Neuron (in vitro differentiated cells): ENCODE results near the gene BIN1.

Experiments used
- H2AFZ ChIP-seq: one replicate; pipeline ENCODE4 v1.6.1; 2013; ENCODE audit warnings: low read depth, mild to moderate bottlenecking, inconsistent platforms, low read length, moderate library complexity
- H3K27me3 ChIP-seq: one replicate; pipeline ENCODE4 v1.6.1; 2013; ENCODE audit warnings: low read length; ENCODE audit not compliant: insufficient read depth
- H3K36me3 ChIP-seq: one replicate; pipeline ENCODE4 v1.6.1; 2013; ENCODE audit warnings: low read length; ENCODE audit not compliant: insufficient read depth
- H3K4me1 ChIP-seq: one replicate; pipeline ENCODE4 v1.6.1; 2013; ENCODE audit warnings: low read length; ENCODE audit not compliant: insufficient read depth
- H3K4me3 ChIP-seq: 2 replicates; pipeline ENCODE4 v1.5.1; 2013; ENCODE audit warnings: mild to moderate bottlenecking, low read length, moderate library complexity
- H3K9me3 ChIP-seq: one replicate; pipeline ENCODE4 v1.6.1; 2013; ENCODE audit warnings: low read length

The BIN1 gene

DNA sequence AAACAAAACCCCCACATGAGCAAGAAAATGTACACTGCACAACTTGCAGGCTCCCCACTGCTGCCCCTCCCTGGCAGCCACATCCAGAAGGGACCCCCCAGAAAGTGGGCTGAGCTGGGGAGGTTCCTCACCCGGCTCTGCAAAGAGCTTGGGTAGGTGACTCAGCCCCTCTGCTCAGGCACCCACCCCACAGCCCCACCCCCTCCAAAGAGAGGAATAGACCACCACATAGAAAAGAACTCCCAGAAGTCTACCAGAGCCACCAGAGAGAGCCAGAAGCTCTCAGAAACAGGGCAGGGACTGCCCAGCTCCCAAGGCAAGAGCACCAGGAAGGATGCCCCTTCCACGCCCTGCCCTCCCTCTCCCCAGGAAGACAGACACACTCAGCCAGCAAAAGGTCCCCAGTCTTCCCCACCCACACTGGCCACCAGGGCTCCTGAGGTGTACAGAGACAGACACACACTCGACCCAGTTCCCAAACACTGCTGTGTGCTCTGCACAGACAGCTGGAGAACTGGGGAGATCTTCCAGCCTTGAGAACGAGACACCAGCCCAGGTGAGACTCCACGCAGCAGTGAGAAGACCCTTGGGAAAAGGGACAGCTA, 28.2 kb downstream of the BIN1 start:
- Histone ChIP-seq H2AFZ (no peak overlapping the region), H3K4me3 (no peak overlapping the region), H3K4me1 (peaks cover 4% of the 10 kb centered on the region), H3K36me3 (no peaks in the 10 kb centered on the region), H3K27me3 (no peaks in the 10 kb centered on the region), H3K9me3 (peaks cover 4% of the 10 kb centered on the region)

DNA sequence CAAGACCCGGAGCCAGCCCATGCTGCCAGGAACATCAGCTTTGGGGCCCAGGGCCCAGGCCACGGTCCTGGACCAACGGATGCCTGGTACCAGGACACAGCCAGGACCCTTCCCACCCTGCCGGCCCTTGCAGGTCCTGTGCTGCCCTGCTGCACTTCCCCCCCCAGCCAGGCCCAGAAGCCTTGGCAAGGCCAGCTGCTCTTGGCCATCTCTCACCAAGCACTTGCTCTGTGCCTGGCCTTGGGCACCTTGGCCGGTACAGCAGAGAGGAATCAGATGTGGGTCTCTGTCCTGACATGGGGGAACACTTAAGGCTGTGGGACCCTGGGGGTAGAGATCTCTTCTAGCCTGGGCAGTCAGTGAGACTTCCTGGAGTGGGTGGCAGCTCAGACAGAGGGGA, 28.9 kb downstream of the BIN1 start:
- Histone ChIP-seq H3K9me3 (no peaks in the 10 kb centered on the region), H3K27me3 (no peaks in the 10 kb centered on the region), H3K4me3 (no peak overlapping the region), H3K4me1 (peaks cover 4% of the 10 kb centered on the region), H3K36me3 (no peaks in the 10 kb centered on the region), H2AFZ (no peak overlapping the region)

DNA sequence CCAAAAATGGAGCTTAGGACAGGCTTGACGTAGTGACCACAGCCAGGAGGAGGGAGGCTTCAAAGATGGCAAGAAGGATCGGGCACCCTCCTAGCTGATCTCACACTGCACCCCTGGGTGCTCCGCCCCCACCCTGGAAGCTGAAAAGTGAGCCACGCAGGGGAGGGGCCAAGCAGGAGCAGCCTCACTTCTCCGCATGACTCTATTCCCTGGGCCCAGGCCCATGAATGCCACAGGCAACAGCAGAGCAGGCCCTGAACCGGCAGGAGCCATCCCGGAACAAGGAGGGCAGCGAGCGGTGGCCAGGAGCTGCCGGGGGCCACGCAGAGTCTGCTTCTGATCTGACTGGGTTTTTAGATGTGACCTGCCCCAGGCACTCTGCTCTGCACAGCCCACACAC, 30.0 kb downstream of the BIN1 start:
- no peaks in the 10 kb centered on the region for H3K27me3 ChIP-seq
- H3K4me1 ChIP-seq = no peaks in the 10 kb centered on the region
- no peaks in the 10 kb centered on the region for H3K9me3 ChIP-seq
- no peak overlapping the region for H2AFZ ChIP-seq
- no peak overlapping the region for H3K4me3 ChIP-seq
- no peaks in the 10 kb centered on the region for H3K36me3 ChIP-seq

DNA sequence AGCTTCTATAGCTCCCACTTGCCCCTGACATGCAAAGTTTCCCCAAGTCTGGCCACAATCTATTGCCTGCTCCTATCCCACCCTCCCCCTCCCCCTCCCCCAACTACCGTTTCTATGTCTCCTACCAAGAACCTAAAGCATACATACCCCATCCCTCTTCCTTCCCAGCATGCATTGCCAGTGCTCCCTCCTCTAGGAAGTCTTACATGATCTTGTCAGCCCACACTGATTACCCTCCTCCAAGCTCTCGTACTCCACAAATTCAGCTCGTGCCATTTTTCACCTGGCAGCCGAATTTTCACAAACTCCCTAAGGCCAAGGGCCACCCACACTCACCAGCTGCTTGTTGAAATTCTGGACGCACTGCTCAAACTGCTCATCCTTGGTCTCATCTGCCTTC, 30.7 kb downstream of the BIN1 start:
- no peaks in the 10 kb centered on the region for H3K36me3 ChIP-seq
- H3K27me3 ChIP-seq = no peaks in the 10 kb centered on the region
- no peak overlapping the region for H3K4me3 ChIP-seq
- H3K9me3 ChIP-seq = no peaks in the 10 kb centered on the region
- H2AFZ ChIP-seq = no peak overlapping the region
- H3K4me1 ChIP-seq = no peaks in the 10 kb centered on the region

DNA sequence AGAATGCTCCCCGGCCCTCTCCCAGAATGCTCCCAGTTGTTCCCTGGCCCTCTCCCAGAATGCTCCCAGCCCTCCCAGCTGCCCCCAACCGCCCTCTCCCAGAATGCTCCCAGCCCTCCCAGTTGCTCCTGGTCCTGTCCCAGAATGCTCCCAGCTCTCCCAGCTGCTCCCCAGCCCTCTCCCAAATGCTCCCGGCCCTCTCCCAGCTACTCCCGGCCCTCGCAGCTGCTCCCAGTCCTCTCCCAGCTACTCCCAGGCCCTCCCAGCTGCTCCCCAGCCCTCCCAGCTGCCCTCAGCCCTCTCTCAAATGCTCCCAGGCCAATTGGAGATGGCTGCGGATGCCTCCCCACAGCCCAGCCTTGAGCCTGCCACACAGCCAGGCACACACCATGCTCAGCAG, 31.1 kb downstream of the BIN1 start:
- Histone ChIP-seq H3K27me3 (no peaks in the 10 kb centered on the region), H3K9me3 (no peaks in the 10 kb centered on the region), H3K4me1 (no peaks in the 10 kb centered on the region), H3K36me3 (no peaks in the 10 kb centered on the region), H2AFZ (no peak overlapping the region), H3K4me3 (no peak overlapping the region)

DNA sequence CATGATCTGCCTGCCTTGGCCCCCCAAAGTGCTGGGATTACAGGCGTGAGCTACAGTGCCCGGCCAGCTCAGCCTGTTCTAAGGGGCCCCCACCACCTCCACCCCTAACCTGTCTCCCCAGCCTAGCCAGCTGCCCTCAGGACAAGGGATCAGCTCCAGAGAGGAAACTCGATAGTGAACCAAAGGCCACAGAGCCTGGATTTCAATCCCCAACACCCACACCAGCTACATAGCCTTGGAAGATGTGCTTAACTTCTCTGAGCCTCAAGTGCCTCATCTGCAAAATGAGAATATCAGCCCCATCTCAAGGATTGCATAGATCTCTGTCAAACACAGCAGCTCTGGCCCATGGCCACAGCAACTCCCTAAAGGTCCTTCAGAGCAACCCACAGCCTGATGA, 32.0 kb downstream of the BIN1 start:
- no peaks in the 10 kb centered on the region for H3K9me3 ChIP-seq
- peaks cover 4% of the 10 kb centered on the region for H3K36me3 ChIP-seq
- no peaks in the 10 kb centered on the region for H3K27me3 ChIP-seq
- H2AFZ ChIP-seq = no peak overlapping the region
- no peak overlapping the region for H3K4me3 ChIP-seq
- no peaks in the 10 kb centered on the region for H3K4me1 ChIP-seq

DNA sequence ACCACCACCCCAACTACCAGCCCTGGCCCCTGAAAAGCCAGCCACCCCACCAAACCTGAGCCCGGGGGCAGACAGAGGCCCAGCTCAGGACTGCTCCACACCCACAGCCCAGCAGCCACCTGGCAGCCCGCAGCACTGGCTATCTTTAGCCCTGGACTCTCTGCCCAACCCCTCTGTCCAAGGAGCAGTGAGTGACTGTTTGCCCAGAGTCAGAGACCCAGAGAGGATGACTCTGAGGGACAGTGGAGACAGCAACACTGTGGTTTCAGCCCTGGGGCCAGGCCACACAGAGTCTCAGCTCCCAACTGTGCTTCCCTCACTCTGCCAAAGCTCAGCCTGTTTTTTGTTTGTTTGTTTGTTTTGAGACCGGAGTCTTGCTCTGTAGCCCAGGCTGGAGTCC, 32.6 kb downstream of the BIN1 start:
- peaks cover 4% of the 10 kb centered on the region for H3K36me3 ChIP-seq
- no peaks in the 10 kb centered on the region for H3K27me3 ChIP-seq

DNA sequence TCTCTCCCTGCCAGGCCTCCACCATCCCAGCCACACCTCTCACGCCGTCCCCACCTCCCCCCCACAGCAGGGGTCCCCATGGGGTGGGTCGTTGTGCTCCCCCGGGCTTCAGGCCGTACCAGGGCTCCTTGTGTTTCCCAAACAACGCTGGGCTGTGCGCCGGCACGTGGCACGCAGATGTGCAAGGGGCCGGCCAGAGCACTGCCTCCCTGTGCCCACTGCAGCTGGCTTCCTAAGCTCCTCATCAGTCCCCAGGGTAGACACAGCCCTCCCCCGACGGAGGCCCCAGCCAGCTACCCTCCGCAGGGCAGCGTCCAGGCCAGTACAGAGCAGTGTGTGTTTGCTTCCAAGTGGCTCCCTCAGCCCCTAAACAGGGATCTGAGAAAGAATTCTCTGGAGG, 34.0 kb downstream of the BIN1 start:
- H2AFZ ChIP-seq = no peak overlapping the region
- H3K4me3 ChIP-seq = no peak overlapping the region
- H3K36me3 ChIP-seq = peaks cover 4% of the 10 kb centered on the region
- H3K9me3 ChIP-seq = no peaks in the 10 kb centered on the region
- no peaks in the 10 kb centered on the region for H3K27me3 ChIP-seq
- H3K4me1 ChIP-seq = peaks cover under 1% of the 10 kb centered on the region

More for the DNA sequence above, 32.6 kb downstream of the BIN1 start:
- Histone ChIP-seq H3K4me3 (no peak overlapping the region), H2AFZ (no peak overlapping the region), H3K4me1 (no peaks in the 10 kb centered on the region), H3K9me3 (no peaks in the 10 kb centered on the region)

DNA sequence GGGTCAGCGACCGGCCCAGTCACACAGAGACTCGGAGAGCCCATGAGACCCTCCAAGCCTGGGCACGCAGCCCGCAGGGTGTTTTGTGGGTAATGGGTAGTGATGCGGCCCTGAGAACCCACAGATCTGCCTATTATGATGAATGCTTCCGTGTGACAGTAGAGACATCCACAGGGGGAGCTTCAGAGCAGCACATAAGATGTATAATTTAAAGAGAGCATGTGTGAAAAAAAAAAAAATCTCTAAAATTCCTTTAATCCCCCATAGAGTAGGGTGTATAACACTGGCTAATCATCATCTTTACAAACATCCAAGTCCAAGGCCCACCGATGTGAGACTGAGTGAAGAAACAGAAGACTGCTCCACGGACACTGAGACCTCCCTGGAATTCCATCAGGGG, 34.6 kb downstream of the BIN1 start:
- Histone ChIP-seq H3K4me1 (peaks cover 6% of the 10 kb centered on the region), H3K27me3 (no peaks in the 10 kb centered on the region), H3K4me3 (no peak overlapping the region), H3K9me3 (no peaks in the 10 kb centered on the region), H3K36me3 (peaks cover 6% of the 10 kb centered on the region), H2AFZ (no peak overlapping the region)

DNA sequence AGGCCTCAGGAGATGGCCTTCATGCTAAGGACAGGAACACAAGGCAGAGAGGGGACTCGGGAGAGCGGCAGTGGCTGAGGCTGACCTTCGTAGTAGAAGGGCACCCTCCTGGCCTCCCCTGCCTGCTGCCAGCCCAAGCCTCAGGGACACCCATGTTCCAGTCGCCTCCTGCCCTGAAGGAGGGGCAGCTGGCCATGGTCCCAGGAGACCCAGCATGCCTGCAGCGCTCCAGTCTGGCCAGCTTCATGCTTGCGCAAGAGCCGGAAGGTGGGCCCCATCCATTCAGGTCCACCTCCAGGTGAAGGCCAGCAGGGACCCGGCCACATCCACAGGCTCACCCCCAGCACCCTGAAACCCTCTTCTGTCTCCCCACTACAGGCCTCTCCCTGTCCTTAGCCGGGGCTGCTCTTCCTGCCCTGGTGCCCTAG, 35.0 kb downstream of the BIN1 start:
- Histone ChIP-seq H3K36me3 (peaks cover 7% of the 10 kb centered on the region), H3K4me1 (peaks cover 7% of the 10 kb centered on the region), H3K4me3 (no peak overlapping the region), H2AFZ (no peak overlapping the region), H3K27me3 (no peaks in the 10 kb centered on the region), H3K9me3 (no peaks in the 10 kb centered on the region)

DNA sequence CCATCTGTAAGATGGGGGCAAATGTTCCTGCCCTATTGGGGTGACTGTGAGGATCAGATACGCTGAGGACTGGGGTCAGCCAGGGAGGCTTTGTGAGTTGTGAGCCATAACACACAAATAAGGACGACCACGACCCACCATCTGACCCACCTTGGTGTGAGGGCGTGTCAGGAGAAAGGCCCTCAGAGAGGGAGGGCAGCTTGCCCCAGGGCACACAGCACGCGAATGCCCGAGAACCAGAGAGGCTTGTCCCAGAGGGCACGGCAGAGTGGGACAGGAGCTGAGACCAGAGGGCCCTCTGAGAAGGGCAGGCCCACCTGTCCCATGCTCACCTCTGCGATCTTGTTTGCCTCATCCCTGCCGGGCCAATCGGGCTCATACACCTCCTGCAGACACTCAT, 36.7 kb downstream of the BIN1 start:
- Histone ChIP-seq H3K27me3 (no peaks in the 10 kb centered on the region), H2AFZ (no peak overlapping the region), H3K4me1 (peaks cover 12% of the 10 kb centered on the region), H3K9me3 (no peaks in the 10 kb centered on the region), H3K36me3 (peaks cover 7% of the 10 kb centered on the region), H3K4me3 (no peak overlapping the region)

DNA sequence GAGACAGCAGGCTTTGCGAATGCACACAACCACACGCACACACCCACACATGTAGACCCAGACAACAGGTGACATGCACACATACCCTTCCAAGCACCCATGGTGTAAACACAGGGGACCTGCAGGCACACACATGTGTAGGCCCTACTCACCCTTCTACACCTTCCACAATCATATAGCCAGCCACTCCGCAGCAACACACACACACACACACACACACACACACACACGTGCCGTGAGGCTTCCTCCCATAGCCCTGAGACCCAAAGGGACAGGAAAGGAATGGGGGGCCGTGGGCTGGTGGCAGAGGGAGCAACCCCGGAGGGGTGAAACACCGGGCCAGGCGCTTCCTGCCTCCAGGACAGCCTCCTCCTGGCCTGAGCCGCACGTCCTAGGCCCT, 37.4 kb downstream of the BIN1 start:
- H2AFZ ChIP-seq = no peak overlapping the region
- no peak overlapping the region for H3K4me3 ChIP-seq
- H3K9me3 ChIP-seq = no peaks in the 10 kb centered on the region
- peaks cover 18% of the 10 kb centered on the region for H3K4me1 ChIP-seq
- no peaks in the 10 kb centered on the region for H3K27me3 ChIP-seq
- peaks cover 7% of the 10 kb centered on the region for H3K36me3 ChIP-seq

DNA sequence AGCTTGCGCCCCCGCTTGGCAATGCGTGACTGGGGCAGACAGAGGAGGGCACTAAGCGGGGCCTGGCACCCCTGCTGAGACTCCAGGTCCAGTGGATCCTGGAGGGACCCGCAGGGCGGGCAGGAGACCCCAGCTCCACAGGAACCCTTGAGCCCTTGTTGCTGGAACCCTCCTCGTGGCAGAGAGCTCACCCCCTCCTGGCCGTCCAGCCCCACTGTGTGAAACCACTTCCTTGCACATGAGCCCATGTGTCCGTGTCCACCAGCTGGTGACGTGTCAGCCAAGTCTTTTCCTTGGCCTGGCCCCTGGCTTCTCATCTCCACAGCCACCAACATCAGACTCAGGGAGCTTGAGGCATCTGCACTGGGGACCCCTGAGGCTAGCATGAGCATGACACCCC, 38.0 kb downstream of the BIN1 start:
- Histone ChIP-seq H3K4me1 (peaks cover 20% of the 10 kb centered on the region), H3K9me3 (no peaks in the 10 kb centered on the region), H3K4me3 (no peak overlapping the region), H3K27me3 (no peaks in the 10 kb centered on the region), H2AFZ (no peak overlapping the region), H3K36me3 (peaks cover 7% of the 10 kb centered on the region)

DNA sequence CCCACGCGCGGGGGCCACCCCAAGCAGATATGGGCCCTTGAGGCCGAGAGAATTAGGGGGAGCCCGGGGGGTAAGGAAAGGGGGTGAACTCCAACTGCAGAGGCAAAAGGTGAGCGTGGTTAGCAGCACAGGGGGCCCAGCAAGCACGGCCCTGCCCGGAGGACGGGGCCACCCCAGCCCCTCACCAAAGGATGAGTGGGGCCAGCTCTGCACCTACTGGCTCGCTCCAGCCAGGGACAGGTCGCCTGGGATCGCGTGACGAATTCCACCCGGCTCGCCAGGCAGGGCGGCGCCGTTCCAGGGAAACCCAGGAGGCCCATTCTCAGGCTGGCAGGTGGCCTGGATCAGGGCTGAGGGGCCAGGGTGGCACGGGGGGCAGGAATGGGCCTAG, 38.6 kb downstream of the BIN1 start:
- no peaks in the 10 kb centered on the region for H3K27me3 ChIP-seq
- H2AFZ ChIP-seq = no peak overlapping the region
- peaks cover 20% of the 10 kb centered on the region for H3K4me1 ChIP-seq
- H3K9me3 ChIP-seq = no peaks in the 10 kb centered on the region
- H3K36me3 ChIP-seq = peaks cover 7% of the 10 kb centered on the region
- no peak overlapping the region for H3K4me3 ChIP-seq
